NB4 (cell line): Measurements from ENCODE around the gene B4GALNT4.
"Not testable (repeated sequence)": the region's sequence is repeated elsewhere in the genome, so short reads cannot be mapped to it uniquely, and the experiment has no call there.

Source experiments
- DNase-seq: peaks from one replicate; pipeline ENCODE4 v3.0.0; 2010; ENCODE audit warnings: low read depth
- H3K4me3 ChIP-seq: one replicate; pipeline ENCODE4 v1.5.1; 2011; ENCODE audit warnings: mild to moderate bottlenecking, low read depth, low read length, moderate library complexity
- MYC ChIP-seq: IDR thresholded peaks from 2 replicates; pipeline ENCODE4 v1.6.1; 2011; ENCODE audit warnings: low read depth, low read length
- POLR2A ChIP-seq: IDR thresholded peaks from 2 replicates; pipeline ENCODE4 v1.6.1; 2011; ENCODE audit warnings: mild to moderate bottlenecking; ENCODE audit not compliant: insufficient read length; ENCODE audit errors: extremely low read depth
- TF ChIP-seq, protein P1 (sequence below): IDR thresholded peaks from 2 replicates; pipeline ENCODE4 v1.6.1; 2011; ENCODE audit warnings: low read depth, low read length
- TF ChIP-seq, protein P2 (sequence below): IDR thresholded peaks from one replicate; pipeline ENCODE4 v1.5.1; 2012; ENCODE audit warnings: low read depth, low read length

Gene B4GALNT4

DNA sequence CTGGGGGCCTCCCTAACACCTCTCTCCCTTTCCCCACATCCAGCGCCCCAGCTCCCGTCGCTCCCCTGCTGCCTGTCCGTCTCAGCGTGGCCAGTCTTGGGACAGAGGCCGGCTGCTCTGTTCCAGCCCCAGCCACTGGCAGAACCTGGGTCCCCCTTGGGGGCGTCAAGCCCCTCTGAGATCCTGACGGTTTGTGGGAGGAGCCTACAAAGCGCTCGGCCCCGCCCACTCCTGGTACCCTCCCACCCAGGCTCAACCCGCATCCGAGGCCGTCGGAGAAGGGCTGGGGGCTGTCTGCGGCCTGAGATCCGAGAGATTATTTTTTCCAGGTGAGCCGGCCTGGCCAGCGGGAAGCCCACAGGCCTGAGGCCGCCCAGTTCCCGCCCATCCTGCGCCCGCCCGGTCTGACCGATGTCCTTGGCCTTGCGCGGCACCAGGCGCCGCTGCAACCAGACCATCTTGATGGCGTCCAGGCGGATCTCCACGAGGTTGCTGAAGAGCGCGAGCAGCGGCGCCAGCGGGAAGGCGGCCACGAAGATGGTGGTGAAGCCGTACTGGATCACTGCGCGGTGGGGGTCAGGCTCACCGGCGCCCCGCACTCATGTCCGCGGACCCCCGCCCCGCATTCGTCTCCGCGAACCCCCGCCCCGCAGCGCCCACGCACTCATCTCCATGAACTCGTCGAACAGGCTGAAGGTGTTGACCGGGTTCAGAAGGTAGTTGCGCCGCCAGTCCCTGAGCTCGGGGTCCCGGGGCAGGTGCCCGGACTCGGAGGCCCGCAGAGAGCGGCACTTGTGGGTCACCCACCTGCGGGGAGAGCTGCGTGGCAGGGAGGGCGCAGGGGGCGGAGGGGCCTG lies 51.0 kb downstream of the B4GALNT4 start:
- no peak for DNase-seq
- no peak for TF ChIP-seq MYC
- no peak for TF ChIP-seq POLR2A
- TF ChIP-seq, protein P1, sequence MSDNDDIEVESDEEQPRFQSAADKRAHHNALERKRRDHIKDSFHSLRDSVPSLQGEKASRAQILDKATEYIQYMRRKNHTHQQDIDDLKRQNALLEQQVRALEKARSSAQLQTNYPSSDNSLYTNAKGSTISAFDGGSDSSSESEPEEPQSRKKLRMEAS, result no peak
- TF ChIP-seq, protein P2, sequence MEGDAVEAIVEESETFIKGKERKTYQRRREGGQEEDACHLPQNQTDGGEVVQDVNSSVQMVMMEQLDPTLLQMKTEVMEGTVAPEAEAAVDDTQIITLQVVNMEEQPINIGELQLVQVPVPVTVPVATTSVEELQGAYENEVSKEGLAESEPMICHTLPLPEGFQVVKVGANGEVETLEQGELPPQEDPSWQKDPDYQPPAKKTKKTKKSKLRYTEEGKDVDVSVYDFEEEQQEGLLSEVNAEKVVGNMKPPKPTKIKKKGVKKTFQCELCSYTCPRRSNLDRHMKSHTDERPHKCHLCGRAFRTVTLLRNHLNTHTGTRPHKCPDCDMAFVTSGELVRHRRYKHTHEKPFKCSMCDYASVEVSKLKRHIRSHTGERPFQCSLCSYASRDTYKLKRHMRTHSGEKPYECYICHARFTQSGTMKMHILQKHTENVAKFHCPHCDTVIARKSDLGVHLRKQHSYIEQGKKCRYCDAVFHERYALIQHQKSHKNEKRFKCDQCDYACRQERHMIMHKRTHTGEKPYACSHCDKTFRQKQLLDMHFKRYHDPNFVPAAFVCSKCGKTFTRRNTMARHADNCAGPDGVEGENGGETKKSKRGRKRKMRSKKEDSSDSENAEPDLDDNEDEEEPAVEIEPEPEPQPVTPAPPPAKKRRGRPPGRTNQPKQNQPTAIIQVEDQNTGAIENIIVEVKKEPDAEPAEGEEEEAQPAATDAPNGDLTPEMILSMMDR, result no peak
- H3K4me3 ChIP-seq, result no peak overlapping the region

DNA sequence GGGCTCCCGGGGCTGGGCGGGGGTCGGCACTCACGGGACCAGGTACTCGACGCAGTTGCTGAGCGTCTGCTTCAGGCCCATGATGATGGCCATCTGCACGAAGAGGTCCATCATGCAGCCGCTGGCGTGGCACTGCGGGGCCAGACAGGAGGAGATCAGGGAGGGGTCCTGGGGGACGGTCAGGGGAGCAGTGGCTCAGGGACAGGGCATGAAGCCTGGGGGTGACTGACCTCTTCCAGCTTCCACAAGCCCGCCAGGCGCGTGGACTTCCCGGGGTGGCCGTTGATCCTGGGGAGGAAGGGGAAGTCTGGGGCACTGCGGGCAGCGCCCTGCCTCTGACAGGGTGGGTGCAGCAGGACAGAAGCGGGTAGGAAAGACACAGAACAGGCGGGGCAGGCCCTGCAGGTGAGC lies 51.6 kb downstream of the B4GALNT4 start:
- TF ChIP-seq MYC (no peak), POLR2A (no peak)
- TF ChIP-seq, protein P1, result no peak
- TF ChIP-seq, protein P2, result no peak
- H3K4me3 ChIP-seq, result no peak overlapping the region
- no peak for DNase-seq

DNA sequence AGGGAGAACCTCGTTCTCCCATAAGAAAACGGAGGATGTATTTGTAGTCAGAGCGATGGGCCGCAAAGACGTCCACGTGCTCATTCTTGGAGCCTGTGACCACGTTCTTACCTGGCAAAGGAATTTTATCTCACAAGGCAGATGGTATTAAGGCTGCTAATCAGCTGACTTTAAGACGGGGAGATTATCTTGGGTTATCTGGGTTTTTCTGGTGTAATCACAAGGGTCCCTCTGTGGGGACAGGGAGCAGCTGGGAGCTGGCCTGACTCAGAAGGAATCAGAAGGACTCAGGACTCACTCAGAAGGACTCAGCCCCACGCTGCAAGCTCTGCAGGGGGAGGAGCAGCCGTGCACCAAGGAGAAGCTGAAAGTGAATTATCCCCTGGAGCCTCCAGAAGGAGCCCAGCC lies 53.0 kb downstream of the B4GALNT4 start:
- TF ChIP-seq MYC (no peak), POLR2A (no peak)
- TF ChIP-seq, protein P2, result no peak
- TF ChIP-seq, protein P1, result no peak
- H3K4me3 ChIP-seq, result no peak overlapping the region
- no peak for DNase-seq

DNA sequence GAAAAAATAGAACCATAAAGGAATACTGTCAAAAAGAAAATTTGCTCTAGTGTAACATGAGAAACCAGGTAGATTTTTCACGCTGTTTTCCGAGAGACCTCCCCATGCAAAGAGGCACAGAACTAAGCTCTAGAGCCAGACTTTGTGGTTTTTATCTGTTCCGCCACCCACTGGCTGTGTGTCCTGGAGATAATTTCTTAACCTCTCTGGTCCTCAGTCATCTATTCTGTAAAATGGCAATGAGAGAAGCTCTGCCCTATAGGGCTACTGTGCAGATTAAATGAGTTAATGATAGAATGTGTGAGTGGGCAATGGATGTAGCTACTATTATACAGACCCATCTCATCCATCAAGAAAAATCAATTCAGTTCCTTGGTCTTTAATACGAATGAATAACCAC lies 54.9 kb downstream of the B4GALNT4 start:
- TF ChIP-seq, protein P1, result no peak
- TF ChIP-seq, protein P2, result no peak
- TF ChIP-seq MYC, result no peak
- TF ChIP-seq POLR2A, result no peak
- no peak for DNase-seq
- no peak overlapping the region for H3K4me3 ChIP-seq

DNA sequence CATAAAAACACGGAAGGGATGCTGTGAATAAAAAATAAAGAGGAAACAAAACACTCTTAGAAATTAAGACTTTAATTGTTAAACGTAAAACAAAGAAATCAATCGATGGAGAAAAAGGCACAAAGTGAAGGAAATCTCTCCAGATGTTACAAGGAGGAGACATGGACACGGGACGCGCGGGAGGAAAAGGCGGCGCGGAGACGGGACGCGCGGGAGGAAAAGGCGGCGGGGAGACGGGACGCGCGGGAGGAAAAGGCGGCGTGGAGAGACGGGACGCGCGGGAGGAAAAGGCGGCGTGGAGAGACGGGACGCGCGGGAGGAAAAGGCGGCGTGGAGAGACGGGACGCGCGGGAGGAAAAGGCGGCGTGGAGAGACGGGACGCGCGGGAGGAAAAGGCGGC lies 55.5 kb downstream of the B4GALNT4 start:
- H3K4me3 ChIP-seq, DNase-seq: not testable (repeated sequence)

DNA sequence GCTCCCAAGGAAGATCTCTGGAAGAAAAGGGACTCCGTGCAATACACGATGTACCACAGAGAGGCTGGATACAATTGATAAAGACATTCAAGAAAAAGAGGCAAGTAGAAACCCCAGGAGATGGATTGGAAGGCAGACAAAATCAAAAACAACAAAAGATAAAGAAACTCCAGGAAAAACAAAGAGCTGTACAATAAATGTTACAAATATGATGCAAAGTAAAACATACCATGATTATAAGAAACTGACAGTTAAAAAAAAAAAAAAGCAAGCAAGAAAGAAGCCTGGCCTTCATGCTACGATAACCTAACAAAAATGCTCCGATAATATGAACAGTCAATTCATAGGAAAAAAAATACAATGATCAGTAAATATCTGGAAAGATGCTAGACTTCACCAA lies 56.0 kb downstream of the B4GALNT4 start:
- no peak for DNase-seq
- TF ChIP-seq POLR2A, result no peak
- TF ChIP-seq MYC, result no peak
- TF ChIP-seq, protein P1, result no peak
- TF ChIP-seq, protein P2, result no peak
- no peak overlapping the region for H3K4me3 ChIP-seq
